RWPE2 (cell line): ENCODE results near the gene PI4KA.

ENCODE experiments used
- ATAC-seq: fragments of 200-7000 bp; cut with Tn5 transposase; 3 replicates; pipeline ENCODE4 v1.9.1; 2021; ENCODE audit warnings: low read depth
- DNase-seq: peaks from one replicate; pipeline ENCODE4 v3.0.0-alpha.2; 2020; ENCODE audit warnings: low spot score
- H3K27ac ChIP-seq: fragments of 450-650 bp; 2 replicates; pipeline ENCODE4 v1.5.1; 2017; ENCODE audit warnings: mild to moderate bottlenecking; ENCODE audit not compliant: poor library complexity, severe bottlenecking
- H3K27me3 ChIP-seq: fragments of 250-450 bp; sonication (Bioruptor Pico); 2 replicates; pipeline ENCODE4 v1.5.1; 2021; ENCODE audit warnings: mild to moderate bottlenecking, moderate library complexity; ENCODE audit not compliant: insufficient read depth, poor library complexity, severe bottlenecking
- H3K36me3 ChIP-seq: fragments of 250-450 bp; sonication (Bioruptor Pico); 2 replicates; pipeline ENCODE4 v1.5.1; 2020; ENCODE audit warnings: low read depth, mild to moderate bottlenecking, moderate library complexity
- H3K4me1 ChIP-seq: fragments of 250-450 bp; sonication (Bioruptor Pico); 2 replicates; pipeline ENCODE4 v1.5.1; 2021; ENCODE audit warnings: mild to moderate bottlenecking, moderate library complexity; ENCODE audit not compliant: insufficient read depth, poor library complexity, severe bottlenecking
- H3K4me3 ChIP-seq: fragments of 250-450 bp; sonication (Bioruptor Pico); 2 replicates; pipeline ENCODE4 v1.5.1; 2021; ENCODE audit warnings: mild to moderate bottlenecking, moderate library complexity; ENCODE audit not compliant: severe bottlenecking
- H3K9me3 ChIP-seq: fragments of 250-450 bp; sonication (Bioruptor Pico); 2 replicates; pipeline ENCODE4 v1.5.1; 2021; ENCODE audit warnings: mild to moderate bottlenecking, moderate library complexity; ENCODE audit not compliant: severe bottlenecking
- CTCF ChIP-seq: fragments of 450-650 bp; IDR thresholded peaks from one replicate; pipeline ENCODE4 v1.5.1; 2017; ENCODE audit warnings: mild to moderate bottlenecking, moderate library complexity; ENCODE audit not compliant: poor library complexity, severe bottlenecking

The PI4KA gene

GRCh38 chr22:20890975-20891374 is 32.4 kb upstream of the PI4KA start:
- peaks cover 27% of the 10 kb centered on the region for H3K36me3 ChIP-seq
- TF ChIP-seq CTCF = no peak
- no peaks in the 10 kb centered on the region for H3K4me1 ChIP-seq
- no peaks in the 10 kb centered on the region for H3K9me3 ChIP-seq
- ATAC-seq = no peak
- no peak for DNase-seq
- H3K4me3 ChIP-seq = no peak overlapping the region
- H3K27ac ChIP-seq = no peak overlapping the region
- no peaks in the 10 kb centered on the region for H3K27me3 ChIP-seq

GRCh38 chr22:20889904-20890540 is 31.4 kb upstream of the PI4KA start:
- ATAC-seq = no peak
- Histone ChIP-seq H3K27ac (no peak overlapping the region), H3K27me3 (no peaks in the 10 kb centered on the region), H3K4me3 (no peak overlapping the region), H3K4me1 (no peaks in the 10 kb centered on the region), H3K36me3 (peaks cover 28% of the 10 kb centered on the region), H3K9me3 (no peaks in the 10 kb centered on the region)
- DNase-seq = no peak
- no peak for TF ChIP-seq CTCF

GRCh38 chr22:20889025-20889704 is 30.6 kb upstream of the PI4KA start:
- Histone ChIP-seq H3K27me3 (no peaks in the 10 kb centered on the region), H3K36me3 (peaks cover 35% of the 10 kb centered on the region), H3K4me3 (no peak overlapping the region), H3K9me3 (no peaks in the 10 kb centered on the region), H3K27ac (no peak overlapping the region), H3K4me1 (no peaks in the 10 kb centered on the region)
- no peak for DNase-seq
- no peak for TF ChIP-seq CTCF
- no peak for ATAC-seq

- ATAC-seq (peak; percentile 21; the same call in 1 of the 3 replicates), DNase-seq (no peak)
- H3K36me3 ChIP-seq = peaks cover 45% of the 10 kb centered on the region
- no peaks in the 10 kb centered on the region for H3K4me1 ChIP-seq
- H3K9me3 ChIP-seq = no peaks in the 10 kb centered on the region
- H3K4me3 ChIP-seq = no peak overlapping the region
- TF ChIP-seq CTCF = no peak
- H3K27me3 ChIP-seq = no peaks in the 10 kb centered on the region
- H3K27ac ChIP-seq = no peak overlapping the region
Measured at GRCh38 chr22:20887375-20887774, 28.8 kb upstream of the PI4KA start.
